Hematopoietic multipotent progenitor cell (in vitro differentiated cells): ENCODE measurements around the gene DENND4C. TPM values are rescaled to one million over a fixed set of nuclear protein-coding genes. Genes with fewer than 3 reads are reported as not detected.
A peak's percentile ranks its signal among the peaks of the same experiment; 100 is the strongest.
"Not testable (repeated sequence)": the region's sequence is repeated elsewhere in the genome, so short reads cannot be mapped to it uniquely, and the experiment has no call there.

ENCODE experiments used
- DNase-seq, 3 donors: peaks; one replicate each; pipeline ENCODE4 v3.0.0-alpha.2; 2011 to 2015; ENCODE audit warnings: low read depth in 2 of 3, low spot score in 2 of 3
- total RNA-seq: library from RNA; depleted of rRNA; stranded (reverse); fragments of >200 nt; gene quantifications from one replicate; pipeline ENCODE4 v1.2.3, GENCODE V29; 2012

DENND4C gene
- total RNA-seq, 1 donor = 41.7 TPM

DNA sequence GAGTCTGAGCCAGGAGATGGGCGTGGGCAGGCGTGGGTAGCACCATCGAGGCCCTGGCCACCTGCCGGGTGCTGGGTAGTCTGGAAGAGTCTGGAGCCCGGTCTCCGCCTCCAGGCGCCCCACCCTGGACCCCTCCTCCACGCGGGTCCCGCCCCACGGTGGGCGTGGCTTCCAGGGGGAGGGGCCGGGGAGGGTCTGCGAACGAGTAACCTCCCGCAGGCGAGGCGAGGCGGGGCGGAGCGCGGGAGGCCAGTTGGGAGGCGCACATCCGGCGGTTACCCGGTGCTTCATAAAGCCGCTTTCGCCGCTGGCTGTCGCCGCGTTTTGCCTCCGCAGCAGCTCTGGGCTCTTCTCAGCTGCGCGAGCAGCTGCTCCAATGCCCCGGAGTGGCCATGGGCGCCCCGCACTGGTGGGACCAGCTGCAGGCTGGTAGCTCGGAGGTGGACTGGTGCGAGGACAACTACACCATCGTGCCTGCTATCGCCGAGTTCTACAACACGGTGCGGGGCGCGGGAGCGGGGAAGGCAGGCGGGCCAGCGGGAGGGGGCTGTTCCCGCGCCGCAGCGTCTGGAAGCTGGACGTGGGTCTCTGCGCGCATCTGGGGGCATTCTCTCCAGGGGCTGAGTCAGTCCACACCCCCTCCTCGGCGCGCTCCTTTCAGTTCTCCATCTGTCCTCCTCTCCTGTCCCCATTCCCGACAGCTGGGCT is 178.4 kb downstream of the DENND4C start, which contains the start of gene ACER2:
Gene ACER2, plus strand, starts transcription at position 317 of the 708 bp plus-strand sequence. Its CDS starts 76 bp downstream, at position 393.
- peak; percentile 90 to 93 (median 92) for DNase-seq

DNA sequence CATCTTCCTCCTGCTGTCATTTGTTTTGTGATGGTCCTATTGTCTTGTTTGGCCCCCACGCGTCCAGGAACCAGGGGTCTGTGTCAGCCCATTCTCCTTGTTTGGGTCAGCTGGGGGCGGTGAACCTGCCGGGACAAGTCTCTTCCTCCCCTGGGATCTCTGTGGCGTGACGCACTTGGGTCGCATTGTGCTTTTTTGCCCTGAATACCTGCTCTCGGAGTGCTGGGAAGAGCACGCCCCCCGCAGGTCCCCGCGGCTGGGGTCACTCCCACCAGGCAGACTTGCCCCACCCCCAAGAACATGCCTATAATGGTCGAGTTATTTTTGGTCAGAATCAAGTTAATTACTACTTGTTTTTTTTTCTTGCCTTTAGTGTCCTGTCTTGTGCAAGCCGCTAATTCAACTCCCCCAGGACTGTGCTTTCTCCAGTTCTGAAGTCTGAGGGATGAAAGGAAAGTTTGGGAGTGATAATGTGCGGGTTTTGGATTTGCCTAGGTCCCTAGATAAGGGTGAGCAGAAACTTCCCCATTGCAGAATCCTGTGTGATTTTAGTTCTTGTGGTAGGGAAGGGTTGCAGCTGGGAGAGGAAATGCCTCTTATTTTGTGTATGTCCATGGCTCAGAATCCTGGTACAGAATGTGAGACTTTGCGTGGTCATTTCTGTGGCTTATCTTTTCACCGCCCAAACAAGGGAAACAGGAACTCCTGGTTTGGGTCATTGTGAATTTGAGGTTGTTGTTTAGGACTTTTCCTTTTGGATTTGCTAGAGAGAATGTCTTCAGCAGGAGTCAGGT is 179.1 kb downstream of the DENND4C start:
- no peak for DNase-seq

DNA sequence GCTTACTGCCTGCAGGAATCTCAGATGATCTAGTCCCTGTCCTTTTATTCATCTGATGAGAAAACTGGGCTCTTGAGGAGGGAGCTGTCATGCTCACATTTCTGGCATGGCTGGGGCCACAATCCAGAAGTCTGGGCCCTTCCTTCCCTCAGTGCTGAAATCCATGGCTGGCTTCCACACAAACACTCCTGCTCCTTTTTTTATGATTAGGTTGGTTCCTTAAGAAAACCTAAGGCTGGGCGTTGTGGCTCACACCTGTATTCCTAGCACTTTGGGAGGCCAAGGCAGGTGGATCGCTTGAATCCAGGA is 179.7 kb downstream of the DENND4C start:
- DNase-seq = no peak

DNA sequence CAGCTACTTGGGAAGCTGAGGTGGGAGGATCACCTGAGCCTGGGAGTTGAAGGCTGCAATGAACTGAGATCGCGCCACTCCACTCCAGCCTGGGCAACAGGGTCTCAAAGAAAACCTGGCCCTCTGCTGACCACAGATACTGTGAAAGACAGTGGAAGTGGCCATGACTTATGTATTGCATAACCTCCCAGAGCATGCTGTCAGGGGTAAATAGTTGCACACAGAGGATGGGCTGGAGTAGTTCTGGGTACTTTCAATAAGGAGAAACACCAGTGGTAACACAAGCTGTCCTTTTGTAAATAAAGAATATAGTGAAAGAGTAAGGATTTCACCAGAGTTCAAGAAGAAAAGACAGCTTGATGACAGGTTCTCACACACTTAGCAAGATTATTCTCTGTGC is 180.1 kb downstream of the DENND4C start:
- no peak for DNase-seq

DNA sequence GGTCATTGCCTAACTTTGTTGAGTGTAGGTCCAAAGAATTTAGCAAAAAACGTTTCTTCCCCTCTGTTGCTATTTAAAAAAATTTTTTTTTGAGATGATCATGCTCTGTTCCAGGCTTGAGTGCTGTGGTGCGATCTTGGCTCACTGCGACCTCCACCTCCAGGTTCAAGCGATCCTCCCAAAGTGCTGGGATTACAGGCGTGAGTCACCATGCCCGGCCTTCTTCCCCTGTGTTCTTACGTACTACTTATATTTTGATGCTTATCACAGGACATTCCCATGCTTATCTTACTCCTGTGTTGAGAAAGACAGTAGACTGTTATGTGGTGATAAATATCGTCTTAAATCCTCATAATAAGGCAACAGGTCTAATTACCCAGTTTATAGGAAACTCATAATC is 180.8 kb downstream of the DENND4C start:
- DNase-seq = no peak

DNA sequence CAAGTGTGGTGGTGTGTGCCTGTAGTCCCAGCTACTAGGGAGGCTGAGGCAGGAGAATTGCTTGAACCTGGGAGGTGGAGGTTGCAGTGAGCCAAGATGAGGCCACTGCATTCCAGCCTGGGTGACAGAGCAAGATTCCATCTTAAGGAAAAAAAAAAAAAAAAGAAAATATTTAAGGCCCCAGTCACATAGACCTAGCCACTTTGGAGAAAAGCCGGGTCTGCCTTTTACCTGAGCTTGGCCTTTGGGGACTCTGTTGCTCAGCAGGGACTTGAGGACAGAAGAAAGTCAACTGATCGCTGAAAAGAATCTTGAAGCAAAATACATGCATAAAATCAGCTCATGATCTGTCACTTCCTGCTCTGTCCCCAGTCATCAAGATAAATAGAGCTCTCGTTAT is 183.0 kb downstream of the DENND4C start:
- DNase-seq = not testable (repeated sequence)

DNA sequence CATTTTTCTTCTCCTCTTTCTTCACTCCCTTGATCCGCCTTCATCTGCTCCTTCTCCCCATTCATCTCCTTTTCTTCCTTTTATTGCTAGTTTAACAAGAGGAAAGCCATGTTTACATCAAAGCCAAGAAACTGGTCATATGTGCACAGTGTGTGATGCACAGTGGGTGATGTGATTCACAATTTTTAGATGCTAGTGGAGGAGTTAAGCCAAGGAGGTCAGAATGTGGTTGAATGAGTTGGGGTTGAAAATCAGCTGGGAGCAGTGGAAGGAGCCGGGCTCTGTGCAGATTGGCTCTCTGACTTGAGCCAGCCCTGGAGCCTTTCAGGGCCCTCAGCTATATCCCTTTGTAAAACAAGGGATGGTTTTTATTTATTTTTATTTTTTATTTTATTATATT is 185.7 kb downstream of the DENND4C start:
- no peak for DNase-seq

DNA sequence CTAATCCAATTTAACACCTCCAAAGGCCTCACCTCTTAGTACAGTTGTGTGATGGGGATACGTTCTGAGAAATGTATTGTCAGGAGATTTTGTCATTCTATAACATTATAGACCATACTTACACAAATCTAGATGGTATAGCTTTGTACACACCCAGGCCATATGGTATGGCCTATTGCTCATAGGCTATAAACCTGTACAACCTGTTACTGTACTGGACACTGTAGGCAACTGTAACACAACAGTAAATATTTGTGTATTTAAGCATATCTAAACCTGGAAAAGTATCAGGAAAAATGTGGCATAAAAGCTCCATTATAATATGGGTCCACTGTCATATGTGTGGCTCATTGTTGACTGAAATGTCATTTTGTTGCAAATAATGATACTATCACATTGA is 190.4 kb downstream of the DENND4C start:
- no peak for DNase-seq

Other genes starting within 250 kb of the DENND4C start
- under 0.01 TPM for gene SAXO1, start 197.5 kb upstream of the DENND4C start, total RNA-seq
- gene RRAGA, start 181.3 kb upstream of the DENND4C start, total RNA-seq = 33.7 TPM
- gene HAUS6, start 127.8 kb upstream of the DENND4C start, total RNA-seq = 6.2 TPM
- 147 TPM for gene PLIN2, start 103.2 kb upstream of the DENND4C start, total RNA-seq
- 2,263 TPM for gene RPS6, start 149.5 kb downstream of the DENND4C start, total RNA-seq
- gene ACER2, start 178.3 kb downstream of the DENND4C start, total RNA-seq = 3.8 TPM